Endothelial cell (in vitro differentiated cells): Measurements from ENCODE around the gene RNF220. TPM values are rescaled to one million over a fixed set of nuclear protein-coding genes. Genes with fewer than 3 reads are reported as not detected.

Experiments used
- DNase-seq: peaks from one replicate; pipeline ENCODE4 v3.0.0; 2021; ENCODE audit warnings: low spot score
- H3K27ac Mint-ChIP-seq: one replicate; pipeline ENCODE4 v1.8.0; 2021; ENCODE audit warnings: mixed read lengths, inconsistent platforms; ENCODE audit not compliant: unreplicated experiment
- H3K27me3 Mint-ChIP-seq: one replicate; pipeline ENCODE4 v1.8.0; 2021; ENCODE audit warnings: mild to moderate bottlenecking, moderate library complexity, mixed read lengths, inconsistent platforms; ENCODE audit not compliant: unreplicated experiment
- H3K36me3 Mint-ChIP-seq: one replicate; pipeline ENCODE4 v1.8.0; 2021; ENCODE audit warnings: mild to moderate bottlenecking, low read depth, mixed read lengths, inconsistent platforms; ENCODE audit not compliant: unreplicated experiment
- H3K4me1 Mint-ChIP-seq: one replicate; pipeline ENCODE4 v1.8.0; 2021; ENCODE audit warnings: mild to moderate bottlenecking, mixed read lengths, inconsistent platforms; ENCODE audit not compliant: unreplicated experiment
- H3K4me3 Mint-ChIP-seq: one replicate; pipeline ENCODE4 v1.8.0; 2021; ENCODE audit warnings: mild to moderate bottlenecking, mixed read lengths, inconsistent platforms; ENCODE audit not compliant: unreplicated experiment
- H3K9me3 Mint-ChIP-seq: one replicate; pipeline ENCODE4 v1.8.0; 2021; ENCODE audit warnings: mixed read lengths, inconsistent platforms; ENCODE audit not compliant: unreplicated experiment
- CTCF ChIP-seq: fragments of 200-600 bp; sonication (generic); IDR thresholded peaks from one replicate; pipeline ENCODE4 v1.5.0; 2021; ENCODE audit warnings: antibody characterized with exemption; ENCODE audit not compliant: unreplicated experiment
- long read RNA-seq: library from polyadenylated mRNA; unstranded; transcript quantifications from one replicate; pipeline ENCODE4 v2.0.0, GENCODE V29; 2020; ENCODE audit not compliant: unreplicated experiment
- total RNA-seq: library from RNA; stranded (reverse); fragmentation: NEBNext Ultra II Directional; extraction: Animal tissue kit (Norgen Biotek cat#: 25700); gene quantifications from one replicate; pipeline ENCODE4 v1.2.1, GENCODE V29; 2021; ENCODE audit not compliant: unreplicated experiment

Gene RNF220
- total RNA-seq = 87.5 TPM
- long read RNA-seq, partial matches to known transcripts = 1 of 5 reads
- long read RNA-seq, other reads (novel, unspliced or antisense) = 4 of 5 reads

- H3K27ac Mint-ChIP-seq = peak within 1 kb of the TSS; percentile 90
- peaks cover 4% of the 10 kb centered on the region for H3K27me3 Mint-ChIP-seq
These were observed at the start of gene RNF220 for GRCh38 chr1:44405031-44405797. TSS of gene RNF220 (plus strand) at chr1:44405255.

GRCh38 chr1:44355582-44356305, 49.3 kb upstream of the RNF220 start:
- no peaks in the 10 kb centered on the region for H3K9me3 Mint-ChIP-seq
- no peak for DNase-seq
- peak overlapping the region; percentile 64 for H3K27ac Mint-ChIP-seq
- H3K4me1 Mint-ChIP-seq = peaks cover 21% of the 10 kb centered on the region
- no peaks in the 10 kb centered on the region for H3K36me3 Mint-ChIP-seq
- TF ChIP-seq CTCF = no peak
- peak overlapping the region; percentile 93 for H3K4me3 Mint-ChIP-seq
- H3K27me3 Mint-ChIP-seq = peaks cover 4% of the 10 kb centered on the region

More at GRCh38 chr1:44405031-44405797, at the start of gene RNF220:
- no peaks in the 10 kb centered on the region for H3K9me3 Mint-ChIP-seq
- H3K4me1 Mint-ChIP-seq = peaks cover 37% of the 10 kb centered on the region
- no peak for TF ChIP-seq CTCF
- no peaks in the 10 kb centered on the region for H3K36me3 Mint-ChIP-seq
- DNase-seq = peak; percentile 79
- peak within 1 kb of the TSS; percentile 97 for H3K4me3 Mint-ChIP-seq

GRCh38 chr1:44357710-44358109, 47.3 kb upstream of the RNF220 start:
- H3K36me3 Mint-ChIP-seq = no peaks in the 10 kb centered on the region
- H3K27me3 Mint-ChIP-seq = peaks cover 1% of the 10 kb centered on the region
- no peak for TF ChIP-seq CTCF
- H3K4me3 Mint-ChIP-seq = no peak overlapping the region
- no peak for DNase-seq
- H3K9me3 Mint-ChIP-seq = no peaks in the 10 kb centered on the region
- H3K4me1 Mint-ChIP-seq = peaks cover 21% of the 10 kb centered on the region
- no peak overlapping the region for H3K27ac Mint-ChIP-seq

GRCh38 chr1:44359234-44359935, 45.7 kb upstream of the RNF220 start:
- no peaks in the 10 kb centered on the region for H3K9me3 Mint-ChIP-seq
- no peaks in the 10 kb centered on the region for H3K36me3 Mint-ChIP-seq
- H3K4me3 Mint-ChIP-seq = no peak overlapping the region
- H3K27me3 Mint-ChIP-seq = peaks cover 1% of the 10 kb centered on the region
- no peak for TF ChIP-seq CTCF
- no peak for DNase-seq
- H3K27ac Mint-ChIP-seq = no peak overlapping the region
- peaks cover 12% of the 10 kb centered on the region for H3K4me1 Mint-ChIP-seq
